ENCODE results near the gene WWOX.

The WWOX gene

DNA sequence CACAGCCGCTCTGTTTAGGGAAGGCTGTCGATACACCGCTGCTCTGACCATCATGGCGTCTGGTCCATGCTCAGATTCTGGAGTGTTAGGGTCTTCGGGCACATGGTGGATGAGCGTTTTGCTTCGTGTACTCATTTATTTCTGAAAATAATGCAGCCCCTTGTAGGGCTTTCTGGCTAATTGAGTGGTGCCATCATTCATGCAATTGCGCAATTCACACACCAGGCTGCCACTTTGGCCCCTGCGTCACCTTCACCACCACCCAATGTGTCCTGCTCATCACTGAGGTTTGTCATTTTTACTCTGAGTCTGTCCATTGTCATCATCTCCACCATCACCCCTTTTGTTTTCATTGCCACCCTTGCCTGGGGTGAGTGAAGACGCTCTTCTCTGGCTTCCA is 557.4 kb downstream of the WWOX start:
- Histone ChIP-seq H3K36me3 (ENCODE audit: insufficient read depth, low read length) (no peaks in the 10 kb centered on the region), H3K27ac (ENCODE audit: low read length) (no peak overlapping the region), H2AFZ (ENCODE audit: low read depth, low read length) (no peak overlapping the region), H3K79me2 (ENCODE audit: insufficient read depth, low read length) (no peaks in the 10 kb centered on the region), H4K20me1 (ENCODE audit: insufficient read depth, low read length) (no peaks in the 10 kb centered on the region), H3K4me3 (ENCODE audit: low read depth in 1 of 2, low read length in 2 of 2) (no peak overlapping the region), H3K4me1 (ENCODE audit: insufficient read depth, low read length) (no peaks in the 10 kb centered on the region), H3K9me3 (ENCODE audit: insufficient read depth, low read length, severe bottlenecking) (no peaks in the 10 kb centered on the region), H3K4me2 (ENCODE audit: insufficient read depth, low read length) (no peak overlapping the region), H3K27me3 (ENCODE audit: insufficient read depth, low read length, poor library complexity) (no peaks in the 10 kb centered on the region), H3K9ac (ENCODE audit: low read depth, low read length) (no peak overlapping the region)
- ATAC-seq (ENCODE audit: insufficient read depth, low read depth), result no peak
- no peak for DNase-seq
- TF ChIP-seq EZH2 (IDR thresholded peaks at IDR 0.05; ENCODE audit: borderline replicate concordance, low read depth, low read length, severe bottlenecking), result no peak
- TF ChIP-seq, protein P1, sequence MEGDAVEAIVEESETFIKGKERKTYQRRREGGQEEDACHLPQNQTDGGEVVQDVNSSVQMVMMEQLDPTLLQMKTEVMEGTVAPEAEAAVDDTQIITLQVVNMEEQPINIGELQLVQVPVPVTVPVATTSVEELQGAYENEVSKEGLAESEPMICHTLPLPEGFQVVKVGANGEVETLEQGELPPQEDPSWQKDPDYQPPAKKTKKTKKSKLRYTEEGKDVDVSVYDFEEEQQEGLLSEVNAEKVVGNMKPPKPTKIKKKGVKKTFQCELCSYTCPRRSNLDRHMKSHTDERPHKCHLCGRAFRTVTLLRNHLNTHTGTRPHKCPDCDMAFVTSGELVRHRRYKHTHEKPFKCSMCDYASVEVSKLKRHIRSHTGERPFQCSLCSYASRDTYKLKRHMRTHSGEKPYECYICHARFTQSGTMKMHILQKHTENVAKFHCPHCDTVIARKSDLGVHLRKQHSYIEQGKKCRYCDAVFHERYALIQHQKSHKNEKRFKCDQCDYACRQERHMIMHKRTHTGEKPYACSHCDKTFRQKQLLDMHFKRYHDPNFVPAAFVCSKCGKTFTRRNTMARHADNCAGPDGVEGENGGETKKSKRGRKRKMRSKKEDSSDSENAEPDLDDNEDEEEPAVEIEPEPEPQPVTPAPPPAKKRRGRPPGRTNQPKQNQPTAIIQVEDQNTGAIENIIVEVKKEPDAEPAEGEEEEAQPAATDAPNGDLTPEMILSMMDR (IDR thresholded peaks at IDR 0.05; ENCODE audit: borderline replicate concordance, extremely low read depth, low read length, poor library complexity, severe bottlenecking), result no peak

DNA sequence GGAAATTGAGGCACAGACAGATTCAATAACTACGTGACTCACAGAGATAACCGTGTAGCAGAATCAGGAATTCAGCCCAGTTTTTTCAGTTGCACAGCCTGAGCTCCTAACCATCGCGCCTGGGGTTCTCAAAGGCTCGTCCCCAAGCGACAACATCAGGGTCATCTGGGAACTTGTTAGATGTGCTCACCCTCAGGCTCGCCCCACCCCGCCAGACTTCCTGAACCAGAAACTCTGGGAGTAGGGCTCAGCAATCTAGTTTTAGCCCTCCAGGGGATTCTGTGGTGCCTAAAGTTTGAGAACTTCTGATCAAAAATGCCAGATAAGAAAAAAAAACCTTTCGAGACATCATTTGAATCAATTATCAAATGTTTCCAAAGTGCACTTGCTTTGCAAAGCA is 559.8 kb downstream of the WWOX start:
- Histone ChIP-seq H3K4me3 (ENCODE audit: low read depth in 1 of 2, low read length in 2 of 2) (no peak overlapping the region), H2AFZ (ENCODE audit: low read depth, low read length) (no peak overlapping the region), H3K27ac (ENCODE audit: low read length) (no peak overlapping the region), H3K9ac (ENCODE audit: low read depth, low read length) (no peak overlapping the region), H3K4me2 (ENCODE audit: insufficient read depth, low read length) (no peak overlapping the region), H3K9me3 (ENCODE audit: insufficient read depth, low read length, severe bottlenecking) (no peaks in the 10 kb centered on the region), H3K36me3 (ENCODE audit: insufficient read depth, low read length) (no peaks in the 10 kb centered on the region), H4K20me1 (ENCODE audit: insufficient read depth, low read length) (no peaks in the 10 kb centered on the region), H3K27me3 (ENCODE audit: insufficient read depth, low read length, poor library complexity) (no peaks in the 10 kb centered on the region), H3K79me2 (ENCODE audit: insufficient read depth, low read length) (no peaks in the 10 kb centered on the region), H3K4me1 (ENCODE audit: insufficient read depth, low read length) (no peaks in the 10 kb centered on the region)
- ATAC-seq (ENCODE audit: insufficient read depth, low read depth), result no peak
- DNase-seq, result no peak
- no peak for TF ChIP-seq EZH2 (IDR thresholded peaks at IDR 0.05; ENCODE audit: borderline replicate concordance, low read depth, low read length, severe bottlenecking)
- TF ChIP-seq, protein P1 (IDR thresholded peaks at IDR 0.05; ENCODE audit: borderline replicate concordance, extremely low read depth, low read length, poor library complexity, severe bottlenecking), result no peak

DNA sequence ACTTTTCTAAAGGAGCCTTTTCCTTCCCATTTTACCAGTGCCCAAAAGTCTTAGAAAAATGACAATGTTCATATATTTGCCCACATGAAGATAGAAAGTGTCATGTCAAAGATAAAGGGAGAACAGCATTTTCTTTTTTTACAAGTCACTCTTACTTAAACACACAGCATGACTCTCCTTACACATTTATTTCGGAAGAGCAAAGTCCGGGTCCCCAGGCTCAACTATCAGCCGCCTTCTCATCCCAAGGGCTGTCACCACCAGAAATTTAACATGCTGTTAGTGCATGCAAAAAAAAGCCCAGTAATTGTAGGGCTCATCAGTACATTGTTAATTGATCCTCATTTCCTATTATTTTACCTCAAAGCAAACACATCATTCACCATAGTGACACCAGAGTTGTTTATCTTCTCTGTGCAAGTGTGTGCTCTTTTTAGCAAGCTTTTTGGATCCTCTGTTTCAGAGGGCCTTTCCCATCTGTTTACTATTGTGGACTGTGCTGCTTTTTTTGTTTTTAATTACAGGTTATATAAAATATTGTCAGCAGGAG is 560.3 kb downstream of the WWOX start:
- Histone ChIP-seq H3K4me1 (ENCODE audit: insufficient read depth, low read length) (no peaks in the 10 kb centered on the region), H2AFZ (ENCODE audit: low read depth, low read length) (no peak overlapping the region), H3K4me2 (ENCODE audit: insufficient read depth, low read length) (no peak overlapping the region), H3K9me3 (ENCODE audit: insufficient read depth, low read length, severe bottlenecking) (no peaks in the 10 kb centered on the region), H3K27me3 (ENCODE audit: insufficient read depth, low read length, poor library complexity) (no peaks in the 10 kb centered on the region), H3K79me2 (ENCODE audit: insufficient read depth, low read length) (no peaks in the 10 kb centered on the region), H3K9ac (ENCODE audit: low read depth, low read length) (no peak overlapping the region), H3K4me3 (ENCODE audit: low read depth in 1 of 2, low read length in 2 of 2) (no peak overlapping the region), H3K27ac (ENCODE audit: low read length) (no peak overlapping the region), H3K36me3 (ENCODE audit: insufficient read depth, low read length) (no peaks in the 10 kb centered on the region), H4K20me1 (ENCODE audit: insufficient read depth, low read length) (no peaks in the 10 kb centered on the region)
- TF ChIP-seq, protein P1 (IDR thresholded peaks at IDR 0.05; ENCODE audit: borderline replicate concordance, extremely low read depth, low read length, poor library complexity, severe bottlenecking), result no peak
- TF ChIP-seq EZH2 (IDR thresholded peaks at IDR 0.05; ENCODE audit: borderline replicate concordance, low read depth, low read length, severe bottlenecking), result no peak
- DNase-seq (no peak), ATAC-seq (ENCODE audit: insufficient read depth, low read depth) (no peak)

DNA sequence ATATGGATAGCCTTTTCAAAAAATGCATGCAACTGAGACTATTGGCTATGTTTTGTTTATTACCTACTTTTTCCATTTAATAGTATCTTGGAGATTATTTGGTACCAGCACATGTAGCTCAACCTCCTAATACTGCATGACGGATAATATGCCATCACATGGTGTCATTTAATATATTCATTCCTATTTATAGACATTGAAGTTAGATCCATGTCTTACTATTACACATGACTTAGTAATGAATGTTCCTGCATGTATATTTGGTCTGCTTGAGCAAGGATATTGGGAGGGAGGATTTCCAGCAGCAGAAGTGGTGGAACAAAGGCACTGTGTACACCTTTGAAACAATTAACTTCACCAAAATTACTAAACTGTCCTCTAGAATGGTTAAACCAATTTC is 561.3 kb downstream of the WWOX start:
- DNase-seq (no peak), ATAC-seq (ENCODE audit: insufficient read depth, low read depth) (no peak)
- Histone ChIP-seq H3K9me3 (ENCODE audit: insufficient read depth, low read length, severe bottlenecking) (no peaks in the 10 kb centered on the region), H3K36me3 (ENCODE audit: insufficient read depth, low read length) (no peaks in the 10 kb centered on the region), H3K4me3 (ENCODE audit: low read depth in 1 of 2, low read length in 2 of 2) (no peak overlapping the region), H3K27me3 (ENCODE audit: insufficient read depth, low read length, poor library complexity) (no peaks in the 10 kb centered on the region), H3K9ac (ENCODE audit: low read depth, low read length) (no peak overlapping the region), H3K79me2 (ENCODE audit: insufficient read depth, low read length) (no peaks in the 10 kb centered on the region), H4K20me1 (ENCODE audit: insufficient read depth, low read length) (no peaks in the 10 kb centered on the region), H3K4me2 (ENCODE audit: insufficient read depth, low read length) (no peak overlapping the region), H2AFZ (ENCODE audit: low read depth, low read length) (no peak overlapping the region), H3K27ac (ENCODE audit: low read length) (no peak overlapping the region), H3K4me1 (ENCODE audit: insufficient read depth, low read length) (no peaks in the 10 kb centered on the region)
- TF ChIP-seq, protein P1 (IDR thresholded peaks at IDR 0.05; ENCODE audit: borderline replicate concordance, extremely low read depth, low read length, poor library complexity, severe bottlenecking), result no peak
- TF ChIP-seq EZH2 (IDR thresholded peaks at IDR 0.05; ENCODE audit: borderline replicate concordance, low read depth, low read length, severe bottlenecking), result no peak
